MCF 10A (cell line): Measurements from ENCODE around the gene ADD1. TPM values are rescaled to one million over a fixed set of nuclear protein-coding genes. Genes with fewer than 3 reads are reported as not detected.

Source experiments
- BruUV-seq: library from RNA; stranded (reverse); fragments of 400-500 nt; replicated peaks from 2 replicates; lab custom pipeline; 2021; lab: Mats Ljungman, UMichigan
- CTCF ChIA-PET: fragments of 300-600 bp; sonication (Branson Sonifier 250); formaldehyde crosslinking; extraction: SDS; loops from one replicate; lab custom pipeline; 2021; ENCODE audit warnings: antibody characterized with exemption, inconsistent platforms; lab: Yijun Ruan, JAX
- POLR2A ChIA-PET: fragments of 300-600, 350-650 bp; sonication (Branson Sonifier 250); formaldehyde crosslinking; extraction: SDS; loops from one replicate; lab custom pipeline; 2020; ENCODE audit warnings: antibody characterized with exemption, inconsistent platforms; lab: Yijun Ruan, JAX
- DNase-seq: peaks from one replicate; pipeline ENCODE4 v3.0.0-alpha.2; 2018; ENCODE audit not compliant: unreplicated experiment
- H3K27ac Mint-ChIP-seq: one replicate; pipeline ENCODE4 v1.8.0; 2022; ENCODE audit warnings: mild to moderate bottlenecking, low read depth, mixed read lengths; ENCODE audit not compliant: unreplicated experiment
- H3K27me3 Mint-ChIP-seq: one replicate; pipeline ENCODE4 v1.8.0; 2022; ENCODE audit warnings: mixed read lengths; ENCODE audit not compliant: insufficient read depth, unreplicated experiment
- H3K36me3 Mint-ChIP-seq: one replicate; pipeline ENCODE4 v1.8.0; 2022; ENCODE audit warnings: mild to moderate bottlenecking, moderate library complexity, mixed read lengths; ENCODE audit not compliant: insufficient read depth, unreplicated experiment
- H3K4me1 Mint-ChIP-seq: one replicate; pipeline ENCODE4 v1.8.0; 2022; ENCODE audit warnings: mixed read lengths; ENCODE audit not compliant: insufficient read depth, unreplicated experiment
- H3K4me3 Mint-ChIP-seq: one replicate; pipeline ENCODE4 v1.8.0; 2022; ENCODE audit warnings: mild to moderate bottlenecking, moderate library complexity, mixed read lengths; ENCODE audit not compliant: unreplicated experiment
- H3K9me3 Mint-ChIP-seq: one replicate; pipeline ENCODE4 v1.8.0; 2022; ENCODE audit warnings: mixed read lengths; ENCODE audit not compliant: unreplicated experiment
- intact Hi-C: fragments of 100-400 bp; cut with micrococcal nuclease; formaldehyde crosslinking; loops from 2 replicates; pipeline ENCODE4 v1.14.1; 2022
- total RNA-seq: library from RNA; stranded (reverse); gene quantifications from 2 replicates; pipeline ENCODE4 v1.2.3, GENCODE V29; 2022
- TF ChIP-seq, protein P1 (sequence below): fragments of 200-600 bp; IDR thresholded peaks from one replicate; pipeline ENCODE4 v1.8.0; 2022; ENCODE audit warnings: antibody characterized with exemption, mild to moderate bottlenecking; ENCODE audit not compliant: unreplicated experiment

The ADD1 gene
- total RNA-seq, 1 experiment from 2014 or later, result 131 TPM

DNA sequence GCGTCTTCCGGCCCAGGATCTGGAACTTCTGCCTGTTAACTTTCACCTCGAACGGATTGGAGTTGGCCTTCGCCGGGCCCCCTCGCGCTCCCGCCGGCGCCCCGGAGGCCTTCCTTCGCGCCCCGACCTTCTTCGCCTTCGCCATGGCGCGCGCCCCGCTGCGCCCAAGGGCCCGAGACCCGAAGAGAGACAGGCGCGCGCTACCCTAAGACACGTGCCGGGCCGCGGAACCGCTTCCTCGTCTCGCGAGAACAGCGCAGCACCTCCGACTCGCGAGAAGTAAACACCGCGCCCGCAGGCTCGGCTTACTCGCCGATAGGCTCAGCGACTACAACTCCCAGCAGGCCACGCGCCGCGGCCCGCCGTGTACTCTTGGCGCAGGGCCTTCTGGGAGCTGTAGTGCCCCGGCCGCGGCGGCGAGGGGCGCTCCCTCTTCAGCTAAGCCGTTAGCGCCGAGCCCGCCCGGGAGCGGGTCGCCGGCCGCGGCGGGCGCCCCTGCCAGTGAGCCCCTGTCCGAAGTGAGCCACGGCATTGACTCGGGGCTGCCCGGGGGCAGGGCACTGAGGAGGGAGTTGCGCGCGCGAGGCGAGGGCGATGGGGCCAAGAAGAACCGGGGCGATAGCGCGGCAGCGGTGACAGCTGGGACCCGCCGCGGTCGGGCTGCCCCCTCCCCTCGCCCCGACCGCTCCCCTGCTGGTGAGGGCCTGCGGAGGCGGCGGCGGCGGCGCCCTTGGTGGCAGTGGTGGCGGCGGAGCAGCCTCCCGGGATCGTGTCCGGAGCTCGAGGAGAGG is 119.7 kb downstream of the ADD1 start, which contains the start of the genes GRK4 and NOP14:
TSS of gene GRK4 (plus strand) at position 397 of the 791 bp plus-strand sequence. CDS start 500 bp downstream, outside the sequence.
TSS of gene NOP14 (minus strand) at position 232 of the 791 bp plus-strand sequence. CDS start at position 145, 87 bp downstream.
- POLR2A ChIA-PET, result interaction anchor here (0.6 to 5.5 kb wide), 26 partner anchors 10 to 328 kb away, joined by 3 to 120 read pairs (median 3); partner anchors contain the start of genes HTT and HTT-AS
- Mint-ChIP-seq H3K27ac (peak within 1 kb of the TSS; percentile 94), H3K4me3 (peak within 1 kb of the TSS; percentile 88), H3K27me3 (no peaks in the 10 kb centered on the region), H3K36me3 (peaks cover 40% of the 10 kb centered on the region), H3K9me3 (no peaks in the 10 kb centered on the region), H3K4me1 (peaks cover 16% of the 10 kb centered on the region)
- BruUV-seq, result TSS peak; percentile 14
- DNase-seq, result peak; percentile 97
- TF ChIP-seq, protein P1, sequence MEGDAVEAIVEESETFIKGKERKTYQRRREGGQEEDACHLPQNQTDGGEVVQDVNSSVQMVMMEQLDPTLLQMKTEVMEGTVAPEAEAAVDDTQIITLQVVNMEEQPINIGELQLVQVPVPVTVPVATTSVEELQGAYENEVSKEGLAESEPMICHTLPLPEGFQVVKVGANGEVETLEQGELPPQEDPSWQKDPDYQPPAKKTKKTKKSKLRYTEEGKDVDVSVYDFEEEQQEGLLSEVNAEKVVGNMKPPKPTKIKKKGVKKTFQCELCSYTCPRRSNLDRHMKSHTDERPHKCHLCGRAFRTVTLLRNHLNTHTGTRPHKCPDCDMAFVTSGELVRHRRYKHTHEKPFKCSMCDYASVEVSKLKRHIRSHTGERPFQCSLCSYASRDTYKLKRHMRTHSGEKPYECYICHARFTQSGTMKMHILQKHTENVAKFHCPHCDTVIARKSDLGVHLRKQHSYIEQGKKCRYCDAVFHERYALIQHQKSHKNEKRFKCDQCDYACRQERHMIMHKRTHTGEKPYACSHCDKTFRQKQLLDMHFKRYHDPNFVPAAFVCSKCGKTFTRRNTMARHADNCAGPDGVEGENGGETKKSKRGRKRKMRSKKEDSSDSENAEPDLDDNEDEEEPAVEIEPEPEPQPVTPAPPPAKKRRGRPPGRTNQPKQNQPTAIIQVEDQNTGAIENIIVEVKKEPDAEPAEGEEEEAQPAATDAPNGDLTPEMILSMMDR, result peak; percentile 36
- CTCF ChIA-PET, result interaction anchor here (0.6 to 4.4 kb wide), 11 partner anchors 15 to 198 kb away, joined by 3 to 25 read pairs (median 5); no protein-coding TSS in a partner anchor
- intact Hi-C loops, result loop anchor here (1.0 to 2.0 kb wide), 2 partner anchors 27 to 74 kb away; no protein-coding TSS in a partner anchor

- TF ChIP-seq, protein P1, result no peak
- intact Hi-C loops, result loop anchor here (1.0 to 2.0 kb wide), 2 partner anchors 27 to 73 kb away; no protein-coding TSS in a partner anchor
- no peak for DNase-seq
- POLR2A ChIA-PET, result interaction anchor here (0.6 to 5.5 kb wide), 24 partner anchors 11 to 327 kb away, joined by 3 to 120 read pairs (median 3); partner anchors contain the start of genes HTT and HTT-AS
- CTCF ChIA-PET, result interaction anchor here (0.6 to 4.4 kb wide), 9 partner anchors 14 to 199 kb away, joined by 3 to 25 read pairs (median 5); no protein-coding TSS in a partner anchor
- Mint-ChIP-seq H3K36me3 (peaks cover 34% of the 10 kb centered on the region), H3K27me3 (no peaks in the 10 kb centered on the region), H3K27ac (peak overlapping the region; percentile 42), H3K4me1 (peaks cover 16% of the 10 kb centered on the region), H3K4me3 (peak overlapping the region; percentile 88), H3K9me3 (no peaks in the 10 kb centered on the region)
- no TSS peak for BruUV-seq
These were observed 120.4 kb downstream of the ADD1 start for GRCh38 chr4:2963966-2964471.

DNA sequence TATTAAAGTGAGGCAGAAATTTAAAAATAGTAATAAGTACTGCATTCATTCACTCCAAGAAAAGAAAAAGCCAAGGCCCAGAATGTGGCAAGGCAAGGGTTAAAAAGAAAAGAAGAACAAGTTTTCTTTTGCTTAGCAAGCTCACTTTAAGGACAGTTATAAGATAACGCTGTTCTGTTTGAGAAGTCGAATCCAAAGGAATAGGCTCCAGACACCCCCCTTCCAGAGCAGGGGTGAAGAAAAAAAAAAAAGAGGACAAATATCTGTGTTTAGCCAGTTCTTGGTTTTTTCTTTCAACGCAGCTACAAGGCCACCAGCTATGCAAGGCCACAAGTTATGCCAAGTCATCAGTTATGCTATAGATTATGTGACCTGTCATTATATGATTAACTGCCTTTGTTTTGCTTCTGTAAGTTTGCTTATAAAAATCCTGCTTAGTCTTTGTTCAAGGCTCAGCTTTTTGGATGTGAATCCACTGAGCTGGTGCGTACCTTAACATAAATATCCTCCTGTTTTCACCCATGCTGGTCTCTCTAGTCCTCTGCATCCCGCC is 121.1 kb downstream of the ADD1 start:
- H3K36me3 Mint-ChIP-seq, result peaks cover 28% of the 10 kb centered on the region
- H3K27ac Mint-ChIP-seq, result peak overlapping the region; percentile 42
- CTCF ChIA-PET, result interaction anchor here (0.5 to 4.4 kb wide), 7 partner anchors 11 to 142 kb away, joined by 3 to 25 read pairs (median 3); no protein-coding TSS in a partner anchor
- H3K27me3 Mint-ChIP-seq, result no peaks in the 10 kb centered on the region
- intact Hi-C loops, result no loop called here
- BruUV-seq, result no TSS peak
- no peaks in the 10 kb centered on the region for H3K9me3 Mint-ChIP-seq
- POLR2A ChIA-PET, result interaction anchor here (1.4 to 5.5 kb wide), 6 partner anchors 11 to 110 kb away, joined by 4 to 120 read pairs (median 35); partner anchors contain the start of genes HTT and HTT-AS
- TF ChIP-seq, protein P1, result no peak
- H3K4me1 Mint-ChIP-seq, result peaks cover 16% of the 10 kb centered on the region
- no peak for DNase-seq
- H3K4me3 Mint-ChIP-seq, result peak overlapping the region; percentile 88
